ENCODE data around the gene SLC15A5. TPM values are rescaled to one million over a fixed set of nuclear protein-coding genes. Genes with fewer than 3 reads are reported as not detected.

Gene SLC15A5
- total and polyA plus RNA-seq, 2 of the 8 experiments (the other 6 are each of a cell fraction or from before 2014, with no cell fraction given): not detected

DNA sequence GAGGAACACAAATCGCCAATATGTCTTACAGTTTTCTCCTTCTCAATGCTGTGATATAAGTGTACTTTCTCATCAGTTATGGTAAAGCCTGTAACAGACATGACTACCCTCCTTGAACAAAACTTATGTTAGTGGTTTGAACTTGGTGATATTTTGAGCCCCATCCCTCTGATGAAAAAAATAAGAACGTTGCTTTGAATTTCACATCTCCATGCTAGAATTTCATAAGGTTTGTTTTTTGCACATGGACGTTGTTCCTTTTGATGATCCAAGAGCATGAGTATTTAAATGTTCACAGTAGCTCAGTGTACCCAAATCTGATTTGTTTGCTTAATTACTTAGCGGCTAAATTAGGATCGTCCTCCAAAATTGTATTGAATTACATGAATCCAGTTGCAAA lies at the start of gene SLC15A5 (continued):
- no peak for TF ChIP-seq GTF2F1 (IDR thresholded peaks at IDR 0.05; ENCODE audit: borderline replicate concordance, low read depth, low read length)

Measured in H1 (cell line).